GM21528 (cell line): Measurements from ENCODE around the gene PRRT1B.
"Not testable (repeated sequence)": the region's sequence is repeated elsewhere in the genome, so short reads cannot be mapped to it uniquely, and the experiment has no call there.

Experiments used
- ATAC-seq: cut with Tn5 transposase; IDR thresholded peaks from one replicate; pipeline ENCODE4 v1.9.1; 2021; ENCODE audit warnings: mild to moderate bottlenecking, moderate library complexity; ENCODE audit not compliant: unreplicated experiment, low FRiP score

The PRRT1B gene

DNA sequence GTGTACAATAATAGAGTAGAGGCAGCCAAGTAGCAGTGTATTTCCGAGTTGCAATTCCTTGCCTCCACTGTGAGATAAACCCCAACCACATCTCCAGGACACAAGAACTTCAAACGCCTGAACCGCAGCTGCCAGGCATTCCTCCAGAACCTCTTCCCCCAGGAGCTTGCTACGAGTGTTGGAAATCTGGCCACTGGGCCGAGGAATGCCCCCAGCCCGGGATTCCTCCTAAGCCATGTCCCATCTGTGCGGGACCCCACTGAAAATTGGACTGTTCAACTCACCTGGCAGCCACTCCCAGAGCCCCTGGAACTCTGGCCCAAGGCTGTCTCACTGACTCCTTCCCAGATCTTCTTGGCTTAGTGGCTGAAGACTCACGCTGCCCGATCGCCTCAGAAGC, 3.9 kb downstream of the PRRT1B start:
- ATAC-seq, result not testable (repeated sequence)

DNA sequence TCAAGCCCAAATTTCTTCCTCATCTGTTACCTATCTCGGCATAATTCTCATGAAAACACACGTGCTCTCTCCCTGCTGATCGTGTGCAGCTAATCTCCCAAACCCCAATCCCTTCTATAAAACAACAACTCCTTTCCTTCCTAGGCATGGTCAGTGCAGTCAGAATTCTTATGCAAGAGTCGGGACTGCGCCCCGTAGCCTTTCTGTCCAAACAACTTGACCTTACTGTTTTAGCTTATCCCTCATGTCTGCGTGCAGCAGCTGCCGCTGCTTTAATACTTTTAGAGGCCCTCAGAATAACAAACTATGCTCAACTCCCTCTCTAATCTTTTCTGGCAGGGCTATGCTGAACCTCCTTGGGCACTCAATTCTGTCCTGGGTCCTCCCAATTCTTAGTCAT, 5.1 kb downstream of the PRRT1B start:
- ATAC-seq, result not testable (repeated sequence)

DNA sequence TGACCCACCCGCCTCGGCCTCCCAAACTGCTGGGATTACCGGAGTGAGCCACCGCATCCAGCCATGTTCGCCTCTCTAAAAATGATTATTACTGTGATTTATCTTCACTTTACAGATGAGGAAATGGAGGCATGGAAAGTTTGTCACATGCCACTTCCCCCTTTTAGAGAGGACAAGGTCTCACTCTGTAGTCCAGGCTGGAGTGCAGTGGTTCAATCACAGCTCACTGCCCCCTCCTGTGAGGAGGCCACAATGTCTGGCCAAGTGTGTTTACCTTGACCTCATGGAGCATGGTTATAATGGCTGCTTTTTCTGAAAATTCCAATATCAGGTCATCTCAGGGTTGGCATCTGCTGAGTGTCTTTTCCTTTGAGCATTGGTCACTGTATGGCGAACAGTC, 6.7 kb downstream of the PRRT1B start:
- ATAC-seq, result no peak

DNA sequence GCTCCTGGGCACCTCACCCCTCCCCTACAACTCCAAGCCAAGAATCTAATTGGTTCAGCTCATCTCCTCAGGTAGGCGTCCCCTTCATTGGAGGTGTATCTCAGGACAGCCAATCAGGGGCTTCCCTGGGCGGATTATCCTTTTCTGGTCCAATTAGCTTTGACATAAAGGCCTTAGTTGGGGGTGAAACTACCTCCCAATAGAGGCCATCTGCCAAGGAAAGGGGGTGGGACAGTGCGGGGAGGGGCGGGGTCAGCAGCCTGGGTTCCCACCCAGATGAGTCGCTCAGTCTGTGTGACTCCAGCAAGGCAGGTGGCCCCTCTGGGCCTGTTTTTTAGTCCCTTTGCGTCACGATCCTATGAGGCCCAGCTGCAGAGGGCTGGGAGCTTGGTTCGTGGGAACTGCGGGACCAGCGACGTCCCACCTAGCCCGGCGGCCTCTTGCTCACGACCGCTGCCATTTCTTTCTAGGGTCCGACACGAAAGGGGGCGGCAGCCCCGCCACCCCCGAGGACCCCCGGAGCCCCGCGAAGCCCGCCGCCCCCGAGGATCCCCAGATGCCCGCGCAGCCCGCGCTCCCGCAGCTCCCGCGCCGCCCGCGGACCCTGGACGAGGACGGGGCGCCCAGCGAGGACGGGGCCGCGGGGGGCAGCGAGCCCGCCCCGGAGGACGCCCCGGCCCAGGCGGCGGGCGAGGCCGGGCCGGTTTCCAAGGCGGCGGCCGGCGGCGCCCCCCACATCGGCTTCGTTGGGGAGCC, 8.9 kb downstream of the PRRT1B start:
- no peak for ATAC-seq

DNA sequence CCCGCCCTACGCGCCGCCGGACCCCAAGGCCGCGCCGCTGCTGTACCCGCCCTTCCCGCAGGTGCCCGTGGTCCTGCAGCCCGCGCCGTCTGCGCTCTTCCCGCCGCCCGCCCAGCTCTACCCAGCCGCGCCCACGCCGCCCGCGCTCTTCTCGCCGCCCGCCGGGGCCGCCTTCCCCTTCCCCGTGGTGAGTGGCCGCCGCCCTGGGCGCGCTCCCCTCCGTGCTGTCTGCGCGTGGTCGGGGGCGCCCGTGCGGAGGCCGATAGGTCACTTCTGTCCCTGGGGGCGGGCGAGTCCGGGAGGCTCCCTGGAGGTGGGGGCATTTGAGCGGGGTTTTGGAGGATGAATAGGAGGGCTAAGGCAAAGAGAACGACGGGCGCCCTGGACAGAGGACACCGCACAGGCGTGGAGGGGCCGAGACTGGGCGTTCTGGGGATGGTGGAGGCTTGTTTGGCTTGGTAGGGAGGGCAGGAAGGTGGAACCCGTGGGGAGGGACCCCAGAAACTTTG, 9.6 kb downstream of the PRRT1B start:
- no peak for ATAC-seq

DNA sequence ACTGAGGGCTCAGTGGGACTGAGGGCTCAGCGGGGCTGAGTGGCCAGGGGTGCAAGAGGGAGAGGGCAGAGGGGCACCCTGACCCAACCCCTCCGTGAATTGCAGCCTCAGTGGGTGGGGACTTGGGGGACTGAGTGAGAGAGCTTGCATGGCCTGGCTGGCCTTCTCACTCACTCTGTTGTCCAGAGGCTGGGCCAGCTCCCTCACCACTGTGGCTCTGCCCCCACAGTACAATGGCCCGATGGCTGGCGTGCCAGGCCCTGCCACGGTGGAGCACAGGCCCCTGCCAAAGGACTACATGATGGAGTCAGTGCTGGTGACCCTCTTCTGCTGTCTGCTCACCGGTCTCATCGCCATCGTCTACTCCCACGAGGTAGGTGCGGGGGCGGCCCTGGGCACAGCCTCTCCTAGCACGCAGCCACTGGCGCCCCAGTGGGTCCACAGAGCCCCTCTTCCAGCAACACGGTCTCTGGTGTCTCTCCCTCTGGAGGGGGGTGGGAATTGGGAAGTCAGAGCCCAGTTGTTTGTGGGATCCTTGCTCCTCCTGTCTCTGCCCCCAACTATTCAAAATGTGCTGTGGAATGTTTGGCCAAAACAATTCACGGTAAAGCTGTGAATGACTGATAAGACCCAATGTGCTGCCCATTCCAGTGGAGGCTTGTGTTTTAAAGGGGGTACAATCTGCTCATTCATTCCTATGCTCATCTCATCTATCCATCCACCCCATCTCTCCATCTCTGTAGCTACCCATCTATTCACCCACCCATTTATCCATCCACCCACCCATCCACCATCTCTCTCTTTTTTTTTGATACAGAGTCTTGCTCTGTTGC, 10.7 kb downstream of the PRRT1B start:
- no peak for ATAC-seq

DNA sequence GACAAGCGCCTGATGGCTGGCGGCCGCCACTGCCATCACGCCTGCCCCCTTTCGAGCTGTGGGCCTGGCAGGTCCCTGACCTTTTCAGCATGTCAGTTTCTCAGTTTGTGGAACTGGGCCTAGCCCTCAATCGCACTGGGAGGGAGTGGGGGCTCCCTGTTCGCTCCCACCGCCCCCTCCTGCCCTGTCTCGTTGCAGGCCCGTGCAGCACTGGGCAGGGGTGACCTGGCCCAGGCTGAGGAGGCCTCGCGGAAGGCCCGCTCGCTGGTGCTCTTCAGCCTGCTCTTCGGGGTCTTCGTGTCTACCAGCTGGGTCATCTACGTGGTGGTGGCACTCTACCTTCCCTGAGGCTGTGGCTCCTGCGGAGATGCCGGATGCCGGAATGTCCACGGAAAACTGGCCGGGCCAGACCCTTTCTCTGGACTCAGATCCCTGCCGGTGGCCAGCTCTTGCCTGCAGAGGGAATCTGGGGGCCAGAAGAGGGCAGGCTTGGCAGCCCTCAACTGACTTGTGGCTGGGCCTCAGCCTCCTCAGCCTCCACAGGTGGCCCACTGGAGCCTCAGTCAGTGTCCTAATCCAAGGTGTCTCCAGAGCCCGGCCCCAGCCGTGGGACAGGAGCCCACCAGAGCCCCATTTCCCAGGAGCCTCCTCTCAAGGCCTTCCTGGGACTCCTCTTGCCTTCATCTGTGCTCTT, 12.7 kb downstream of the PRRT1B start:
- no peak for ATAC-seq

DNA sequence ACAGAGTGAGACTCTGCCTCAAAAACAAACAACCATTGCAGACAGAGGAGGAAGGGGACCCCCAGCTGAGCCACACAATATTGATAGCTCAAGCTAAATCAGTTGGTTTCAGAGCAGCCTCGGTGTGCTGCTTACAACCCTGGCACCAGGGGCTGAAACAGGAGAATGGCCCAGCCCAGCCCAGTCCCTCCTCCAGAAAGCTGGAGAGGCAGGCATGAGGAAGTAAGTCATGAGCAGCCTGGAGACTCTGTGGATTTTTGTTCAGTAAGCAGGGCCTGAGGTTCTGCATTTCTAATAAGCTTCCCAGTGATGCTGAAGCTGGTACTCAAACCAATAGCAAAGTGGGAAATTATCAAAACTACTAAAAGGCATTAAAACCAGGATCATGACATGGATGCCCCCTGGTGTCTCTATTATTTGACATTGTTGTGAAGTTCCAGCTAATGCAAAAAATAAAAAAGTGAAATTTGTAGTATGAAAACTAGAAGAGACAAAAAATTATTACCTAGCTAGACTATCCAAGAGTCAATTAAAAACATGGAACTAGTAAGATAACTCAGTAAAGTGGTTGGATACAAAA, 14.2 kb downstream of the PRRT1B start:
- ATAC-seq, result no peak

DNA sequence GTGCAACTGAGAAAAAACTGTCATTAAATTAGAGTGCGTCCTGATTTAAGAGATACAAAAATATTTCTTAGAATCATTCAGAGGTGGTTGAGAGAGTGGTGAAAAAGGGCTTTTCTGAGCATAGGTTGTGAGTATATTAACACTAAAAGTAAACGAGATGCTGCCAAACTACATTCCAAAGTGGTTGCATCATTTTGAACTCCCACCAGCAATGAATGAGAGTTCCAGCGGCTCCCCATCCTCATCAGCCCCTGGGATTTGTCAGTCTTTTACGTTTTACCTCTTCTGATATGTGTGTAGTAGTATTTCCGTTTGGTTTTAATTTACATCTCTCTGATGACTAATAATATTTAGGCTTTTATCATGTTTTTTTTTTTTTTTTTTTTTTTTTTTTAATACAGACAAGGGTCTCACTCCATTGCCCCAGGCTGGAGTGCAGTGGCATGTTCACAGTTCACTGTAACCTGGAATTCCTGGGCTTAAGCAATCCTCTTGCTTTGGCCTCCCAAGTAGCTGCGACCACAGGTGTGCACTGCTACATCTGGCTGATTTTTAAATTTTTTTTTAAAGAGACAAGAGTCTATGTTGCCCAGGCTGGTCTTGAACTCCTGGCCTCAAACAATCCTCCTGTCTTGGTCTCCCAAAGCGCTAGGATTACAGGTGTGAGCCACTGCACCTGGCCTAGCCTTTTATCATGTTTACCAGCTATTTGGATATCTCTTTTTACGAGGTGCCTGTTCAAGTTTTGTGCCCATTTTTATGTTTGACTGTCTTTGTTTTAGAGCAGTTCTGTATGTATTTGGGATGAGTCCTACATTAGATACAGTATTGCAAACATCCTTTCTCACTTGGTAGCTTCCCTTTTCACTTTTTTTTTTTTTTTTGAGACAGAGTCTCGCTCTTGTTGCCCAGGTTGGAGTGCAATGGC, 17.0 kb downstream of the PRRT1B start:
- no peak for ATAC-seq

DNA sequence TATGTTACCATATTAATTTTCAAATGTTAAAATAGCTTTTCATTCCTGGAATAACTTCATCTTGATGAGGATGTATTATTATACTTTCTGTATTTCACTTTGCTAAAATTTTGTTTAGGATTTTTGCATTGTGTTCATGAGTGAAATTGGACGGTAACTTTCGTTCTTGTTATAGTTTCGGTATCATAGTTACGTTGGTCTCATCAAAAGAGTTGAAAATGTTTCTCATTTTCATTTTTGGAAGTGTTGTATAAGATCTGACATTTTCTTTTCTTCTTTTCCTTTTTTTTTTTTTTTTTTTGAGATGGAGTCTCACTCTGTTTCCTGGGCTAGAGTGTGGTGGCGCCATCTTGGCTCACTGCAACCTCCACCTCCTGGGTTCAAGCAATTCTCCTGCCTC, 20.0 kb downstream of the PRRT1B start:
- ATAC-seq, result no peak

DNA sequence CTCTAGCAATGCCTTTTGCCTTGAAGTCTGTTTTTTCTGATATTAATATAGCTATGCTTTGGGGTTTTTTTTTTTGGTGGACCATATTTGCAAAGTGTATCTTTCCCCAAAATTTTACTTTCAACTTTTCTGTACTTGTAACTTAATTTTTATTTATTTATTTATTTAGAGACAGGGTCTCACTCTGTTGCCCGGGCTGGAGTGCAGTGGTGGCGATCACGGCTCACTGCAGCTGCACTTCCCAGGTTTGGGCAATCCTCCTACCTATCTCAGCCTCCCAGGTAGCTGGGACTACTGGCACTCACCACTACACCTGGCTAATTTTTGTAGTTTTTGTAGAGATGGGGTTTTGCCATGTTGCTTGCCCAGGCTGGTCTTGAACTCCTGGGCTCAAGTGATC, 20.8 kb downstream of the PRRT1B start:
- no peak for ATAC-seq

DNA sequence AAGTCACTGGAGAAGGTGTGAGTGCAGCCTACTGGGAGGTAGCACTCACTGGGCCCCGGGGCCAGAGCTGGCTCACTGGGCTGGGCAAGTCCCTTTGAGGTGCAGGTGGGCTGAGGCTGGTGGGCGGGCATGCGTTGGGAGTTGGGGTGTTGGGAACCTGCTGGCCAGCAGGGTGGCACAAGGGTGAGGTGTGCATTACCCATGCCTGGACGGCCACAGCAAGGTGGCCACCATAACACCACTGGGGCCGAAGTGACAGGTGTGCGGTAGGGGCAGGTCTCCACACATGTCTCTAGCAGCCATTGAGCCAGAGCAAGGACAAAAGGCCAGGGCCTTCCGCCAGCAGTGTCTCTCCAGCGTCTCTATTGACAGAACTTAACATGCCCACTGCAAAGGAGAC, 22.6 kb downstream of the PRRT1B start:
- no peak for ATAC-seq

DNA sequence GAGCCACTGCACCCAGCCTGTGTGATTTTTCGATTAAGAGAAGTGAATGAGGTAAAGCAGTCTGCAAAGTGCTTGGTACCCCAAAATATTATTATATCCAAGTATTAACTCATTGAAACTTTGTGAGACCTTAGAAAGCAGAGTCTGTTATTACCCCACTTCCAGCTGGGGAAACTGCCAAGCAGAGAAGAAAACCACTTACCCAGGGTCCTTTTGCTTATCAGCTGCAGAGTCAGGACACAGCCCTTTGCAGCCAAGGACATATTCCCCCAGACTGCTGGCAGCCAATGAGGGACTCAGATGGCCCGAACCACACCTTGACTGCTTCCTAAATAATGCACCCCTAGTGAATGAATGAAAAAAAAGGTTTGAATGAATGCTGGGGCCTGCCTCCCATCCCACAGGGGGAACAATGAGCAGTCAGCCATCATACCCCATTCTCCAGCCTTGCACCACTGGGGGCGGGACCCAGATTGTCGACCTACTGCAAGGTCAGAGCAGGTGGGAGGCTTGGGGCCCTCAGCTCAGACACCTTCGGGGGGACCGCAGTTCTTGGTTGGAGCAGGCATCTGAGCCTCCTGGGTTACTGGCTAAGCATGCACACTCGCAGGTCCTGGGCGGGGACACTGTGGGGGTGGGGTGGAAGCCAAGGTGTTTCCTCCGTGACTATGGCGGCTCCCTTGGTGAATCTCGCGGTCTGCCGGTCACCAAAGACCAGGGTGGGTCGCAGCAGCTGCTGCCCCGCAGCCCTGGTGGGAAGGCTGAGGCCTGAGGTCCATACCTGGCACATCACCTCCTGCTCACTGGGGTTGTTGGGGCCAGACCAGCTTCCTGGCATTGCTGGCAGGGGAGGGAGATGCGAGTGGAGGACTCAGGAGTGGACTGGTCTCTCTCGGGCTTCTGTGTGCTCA, 29.7 kb downstream of the PRRT1B start:
- ATAC-seq, result no peak

DNA sequence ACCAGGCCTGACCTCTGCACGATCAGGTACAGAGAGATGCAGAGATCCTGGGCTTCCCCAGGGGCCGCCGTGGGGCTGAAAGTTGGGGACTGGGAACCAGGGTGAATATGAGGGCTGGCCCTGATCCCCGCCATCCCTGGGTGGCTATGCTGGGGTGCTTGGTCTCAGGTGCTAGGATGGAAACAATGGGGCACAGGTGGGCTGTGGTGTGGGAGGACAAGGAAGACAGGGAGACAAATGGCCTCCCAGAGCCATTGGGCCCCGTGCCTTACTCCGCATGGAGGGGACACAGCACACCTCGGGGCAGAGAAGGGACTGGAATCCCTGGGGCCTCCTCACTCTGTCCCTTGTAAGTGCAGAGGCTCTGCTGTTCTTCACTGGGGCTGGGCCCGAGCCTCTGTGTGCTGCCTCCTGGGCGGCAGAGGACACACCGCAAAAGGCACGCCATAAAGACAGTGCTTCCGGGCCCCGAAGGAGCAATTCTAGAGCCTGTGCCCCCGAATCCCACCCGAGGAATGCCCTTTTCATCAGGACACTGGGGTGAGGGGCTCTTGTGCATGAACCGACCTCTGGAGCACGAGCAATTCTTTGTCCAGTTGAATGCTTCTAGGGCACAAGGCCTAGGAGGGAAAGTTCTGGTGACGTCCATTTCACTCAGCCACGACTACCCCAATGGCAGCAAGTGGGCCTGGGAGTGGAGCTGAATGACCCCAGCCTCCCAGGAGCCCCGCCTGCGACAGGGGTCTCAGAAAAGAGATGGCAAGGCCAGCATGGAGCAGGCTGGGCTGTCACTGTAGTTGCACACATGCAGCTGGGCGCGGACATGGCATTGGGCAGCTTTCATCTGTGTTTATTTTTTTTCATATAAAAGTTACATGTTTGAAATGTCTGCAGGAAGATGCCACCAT, 30.9 kb downstream of the PRRT1B start:
- no peak for ATAC-seq

DNA sequence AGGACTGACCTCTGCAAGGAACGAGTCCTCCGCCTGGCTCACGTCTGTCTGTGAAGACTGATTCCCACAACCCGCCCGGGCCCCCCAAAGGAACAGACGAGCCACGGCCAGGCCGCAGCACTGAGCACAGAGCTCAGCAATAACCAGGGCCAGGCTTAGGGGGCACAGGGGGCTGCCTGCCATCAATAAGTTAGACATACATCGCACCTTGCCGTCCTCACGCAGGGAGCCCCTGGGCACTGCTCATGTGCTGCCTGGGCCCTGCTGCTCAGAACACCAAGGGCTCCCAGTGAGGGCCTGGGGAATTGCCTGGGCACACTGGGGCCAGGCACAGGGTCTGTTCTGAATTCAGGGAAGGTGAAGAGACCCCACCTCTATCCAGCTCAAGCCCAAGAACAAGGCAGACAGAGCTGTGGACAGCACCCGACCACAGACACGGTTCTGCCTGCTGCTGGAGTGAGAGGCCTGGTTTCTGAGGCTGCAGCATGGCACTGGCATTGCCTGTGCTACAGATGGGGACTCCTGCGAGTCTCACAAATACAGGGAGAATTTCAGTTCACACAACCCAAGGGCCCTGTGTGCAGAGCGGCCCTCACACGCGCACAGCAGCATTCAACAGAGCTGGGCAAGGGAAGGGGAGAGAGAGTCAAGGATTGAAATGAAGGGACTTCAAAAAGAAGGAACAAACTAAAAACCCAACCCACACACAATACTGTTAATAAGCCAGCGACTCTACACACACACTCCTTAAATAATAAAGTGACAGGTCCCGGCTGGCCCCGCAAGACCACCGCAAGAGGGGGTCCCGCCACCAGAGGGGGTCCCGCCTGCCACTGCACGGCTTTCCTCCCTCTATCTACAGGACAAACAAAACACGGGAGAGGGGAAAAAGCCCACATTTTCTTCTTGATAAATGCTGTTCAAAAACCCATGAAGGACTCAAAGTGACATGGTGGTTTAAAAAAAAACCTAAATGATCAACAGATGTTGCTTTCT, 32.0 kb downstream of the PRRT1B start:
- ATAC-seq, result no peak

DNA sequence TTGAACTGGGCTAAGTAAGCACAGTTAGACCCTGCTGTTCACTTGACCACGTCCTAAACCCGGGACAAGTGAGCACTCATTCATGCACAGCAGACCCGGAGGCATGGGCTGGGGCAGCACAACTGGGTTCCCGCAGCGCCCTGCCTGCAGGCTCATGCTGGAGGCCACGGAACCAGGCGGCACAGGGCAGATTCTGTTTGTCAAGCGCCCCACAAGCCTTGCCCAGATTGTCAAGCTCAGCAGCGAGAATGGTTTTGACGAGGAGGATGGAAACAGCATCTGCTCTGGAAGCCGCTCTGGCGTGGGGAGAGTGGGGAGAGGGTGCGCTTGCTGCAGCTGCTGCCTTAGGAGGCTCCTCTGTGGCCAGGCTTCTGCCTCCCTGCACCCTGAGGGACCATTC, 32.7 kb downstream of the PRRT1B start:
- ATAC-seq, result no peak
